ENCODE results near the gene AMACR.

DNA sequence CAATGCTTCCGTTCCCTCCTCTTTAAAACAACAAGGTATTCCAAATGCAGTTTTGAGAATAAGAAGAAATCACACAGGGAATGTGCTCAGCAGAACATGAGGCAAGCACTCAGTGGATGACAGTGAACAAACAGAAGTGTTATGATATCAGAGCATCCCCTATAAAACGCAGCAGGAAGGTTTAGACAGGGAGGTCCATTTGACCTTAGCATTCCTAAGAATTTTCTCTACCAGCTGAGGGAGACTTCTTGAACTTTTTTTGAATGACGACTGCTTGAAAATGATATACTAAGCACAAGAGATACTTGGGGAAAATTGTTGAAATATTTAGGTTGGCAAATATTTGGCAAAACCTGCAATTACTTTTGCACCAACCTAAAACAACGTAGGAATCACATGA lies 3.9 kb downstream of the AMACR start:
- TF ChIP-seq, protein P1, sequence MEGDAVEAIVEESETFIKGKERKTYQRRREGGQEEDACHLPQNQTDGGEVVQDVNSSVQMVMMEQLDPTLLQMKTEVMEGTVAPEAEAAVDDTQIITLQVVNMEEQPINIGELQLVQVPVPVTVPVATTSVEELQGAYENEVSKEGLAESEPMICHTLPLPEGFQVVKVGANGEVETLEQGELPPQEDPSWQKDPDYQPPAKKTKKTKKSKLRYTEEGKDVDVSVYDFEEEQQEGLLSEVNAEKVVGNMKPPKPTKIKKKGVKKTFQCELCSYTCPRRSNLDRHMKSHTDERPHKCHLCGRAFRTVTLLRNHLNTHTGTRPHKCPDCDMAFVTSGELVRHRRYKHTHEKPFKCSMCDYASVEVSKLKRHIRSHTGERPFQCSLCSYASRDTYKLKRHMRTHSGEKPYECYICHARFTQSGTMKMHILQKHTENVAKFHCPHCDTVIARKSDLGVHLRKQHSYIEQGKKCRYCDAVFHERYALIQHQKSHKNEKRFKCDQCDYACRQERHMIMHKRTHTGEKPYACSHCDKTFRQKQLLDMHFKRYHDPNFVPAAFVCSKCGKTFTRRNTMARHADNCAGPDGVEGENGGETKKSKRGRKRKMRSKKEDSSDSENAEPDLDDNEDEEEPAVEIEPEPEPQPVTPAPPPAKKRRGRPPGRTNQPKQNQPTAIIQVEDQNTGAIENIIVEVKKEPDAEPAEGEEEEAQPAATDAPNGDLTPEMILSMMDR (IDR thresholded peaks at IDR 0.05; ENCODE audit: low read length), result no peak
- TF ChIP-seq EZH2 (IDR thresholded peaks at IDR 0.05; ENCODE audit: borderline replicate concordance, low read length), result no peak

All from OCI-LY1 (cell line).